Posterior vena cava (tissue), 2 donors: Measurements from ENCODE around the gene CADPS. TPM values are rescaled to one million over a fixed set of nuclear protein-coding genes. Genes with fewer than 3 reads are reported as not detected.

Source experiments
- DNase-seq: peaks from one replicate; pipeline ENCODE4 v3.0.0-alpha.2; 2020; ENCODE audit warnings: low spot score
- intact Hi-C, 2 donors: fragments of 100-400 bp; cut with DNase I; formaldehyde crosslinking; loops; one replicate each; pipeline versions ENCODE4 v1.14.1 to v1.14.2; 2022 to 2023
- total RNA-seq, 2 donors: library from RNA; stranded (reverse); fragmentation: NEBNext Ultra II Directional; extraction: Animal tissue kit (Norgen Biotek cat#: 25700); gene quantifications; one replicate each; pipeline ENCODE4 v1.2.1, GENCODE V29; 2021
- donor health status: DM: yes; HTN: yes; CAD: no.
- donor health status: DM: yes; HTN: yes; CAD: no.

The CADPS gene
- total RNA-seq, 2 donors from 2014 or later = 1.6 to 2.2 TPM

DNA sequence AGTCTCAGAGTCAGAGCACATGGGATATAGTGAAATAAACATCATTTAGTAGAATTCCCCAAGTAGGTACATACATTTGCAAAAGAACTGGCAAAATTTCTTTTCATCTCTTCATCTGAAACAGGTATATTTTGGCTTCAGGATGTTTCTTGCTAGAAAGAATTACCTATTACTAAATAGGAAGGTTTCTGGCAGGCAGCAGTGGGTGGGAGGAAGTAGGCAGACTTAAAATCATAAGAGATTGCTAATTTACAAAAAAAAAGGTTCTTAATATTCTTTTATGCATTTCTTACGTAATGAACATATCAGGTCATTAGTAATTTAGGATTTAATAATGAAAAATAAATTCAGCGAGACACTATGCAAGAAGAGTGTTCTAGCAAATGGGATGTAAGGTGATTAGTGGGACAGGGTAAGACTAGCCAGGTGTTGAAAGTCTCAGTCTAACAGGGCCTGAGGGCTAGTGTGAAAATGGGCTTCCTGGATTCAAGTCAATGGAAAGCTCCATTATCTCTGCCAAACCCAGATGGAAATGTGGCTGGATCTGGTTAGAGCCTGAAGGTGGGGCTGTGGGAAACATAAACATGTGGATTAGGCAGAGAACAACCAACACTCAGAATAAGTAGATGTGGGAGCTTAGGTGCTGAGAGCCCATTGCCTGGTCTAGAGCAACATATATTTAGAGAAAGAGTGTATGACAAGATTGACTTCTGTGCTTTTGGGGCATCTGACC lies 374.5 kb downstream of the CADPS start:
- DNase-seq = no peak
- intact Hi-C loops = no loop called here

DNA sequence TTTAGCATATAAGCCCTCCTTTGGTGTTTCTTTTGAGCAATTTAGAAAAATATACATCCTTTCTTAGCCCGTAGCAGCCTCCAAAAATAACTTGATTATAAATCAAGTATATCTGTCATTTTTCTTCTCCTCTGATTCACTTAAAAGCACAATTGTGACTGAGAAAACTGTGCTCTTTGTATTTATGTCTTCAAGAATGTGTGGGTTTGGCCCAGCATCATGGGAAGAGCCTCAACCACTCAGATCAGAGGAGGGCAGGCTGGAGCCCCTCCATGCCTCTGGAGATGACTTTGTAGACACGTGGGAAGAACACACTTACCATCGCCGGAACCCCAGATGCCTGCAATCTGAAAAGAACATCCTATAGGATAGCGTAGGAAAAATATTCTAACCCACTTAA lies 378.1 kb downstream of the CADPS start:
- no peak for DNase-seq
- intact Hi-C loops = no loop called here

DNA sequence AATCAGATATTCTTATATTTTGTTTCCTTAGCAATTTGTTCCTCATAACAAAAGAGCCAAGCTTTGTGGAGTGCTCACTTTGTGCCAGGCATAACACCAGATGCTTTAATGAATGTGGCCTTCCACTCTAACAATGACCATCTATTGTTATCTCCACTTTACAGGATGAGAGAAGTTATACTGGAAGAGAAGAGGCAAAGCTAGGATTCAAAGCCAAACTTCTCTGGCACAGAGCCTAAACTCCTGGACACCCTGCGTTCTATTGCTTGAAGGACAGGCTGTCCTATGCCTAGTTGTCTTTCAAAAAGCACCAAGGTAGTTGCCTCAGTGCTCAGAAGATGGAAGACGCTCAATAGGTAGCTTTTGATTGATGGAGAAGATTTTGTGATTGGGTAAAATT lies 378.7 kb downstream of the CADPS start:
- intact Hi-C loops = no loop called here
- no peak for DNase-seq

DNA sequence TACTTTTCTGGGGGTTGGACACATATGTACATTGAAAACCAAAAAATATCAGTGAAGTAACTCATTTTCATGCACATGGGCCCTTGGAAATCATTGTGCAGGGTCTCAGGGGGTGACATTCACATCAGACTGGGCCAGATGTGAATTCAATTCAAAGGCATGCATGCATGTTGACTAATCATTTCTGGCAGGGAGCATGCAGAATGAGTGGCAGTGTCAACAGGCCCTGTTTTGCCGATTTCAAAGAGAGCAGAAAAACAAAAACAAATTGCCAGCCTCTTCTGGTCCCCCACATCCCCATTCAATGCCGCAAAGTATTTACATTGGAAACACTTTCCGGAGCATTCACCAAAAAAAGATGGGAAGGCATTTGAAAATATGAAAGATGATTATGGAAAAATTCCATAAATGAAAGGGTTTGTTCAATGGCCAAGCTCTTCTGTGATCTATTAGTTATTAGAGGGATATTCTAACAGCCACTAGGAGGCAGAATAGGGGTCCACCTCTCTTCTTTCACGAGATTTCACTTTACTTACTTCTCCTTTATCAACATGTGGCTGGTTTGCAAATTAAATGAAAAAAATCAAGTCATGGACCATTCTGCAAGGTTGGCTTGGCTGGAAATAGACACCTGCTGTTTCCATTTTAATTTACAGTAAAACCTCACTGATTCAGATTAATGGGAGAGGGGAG lies 382.0 kb downstream of the CADPS start:
- intact Hi-C loops = no loop called here
- no peak for DNase-seq

DNA sequence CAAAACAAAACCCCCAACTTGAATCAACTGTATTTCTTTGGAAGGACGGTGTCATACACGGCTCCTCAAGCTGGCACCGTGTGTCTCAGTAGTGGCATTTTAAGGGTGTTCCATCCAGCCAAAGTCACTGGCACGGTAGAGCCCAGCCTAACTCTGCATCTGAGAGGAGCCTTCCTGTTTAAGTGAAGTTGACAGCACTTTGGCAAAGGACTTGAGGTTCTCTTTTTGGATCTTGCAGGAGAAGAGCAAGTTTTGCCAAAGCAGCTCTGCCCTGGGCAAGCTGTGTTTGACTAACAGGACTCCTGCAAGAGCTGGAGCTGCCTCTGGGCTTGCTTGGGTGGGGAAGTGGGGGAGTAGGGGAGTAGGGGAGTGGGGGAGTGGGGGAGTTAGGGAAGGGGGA lies 392.3 kb downstream of the CADPS start:
- DNase-seq = no peak
- intact Hi-C loops = no loop called here

DNA sequence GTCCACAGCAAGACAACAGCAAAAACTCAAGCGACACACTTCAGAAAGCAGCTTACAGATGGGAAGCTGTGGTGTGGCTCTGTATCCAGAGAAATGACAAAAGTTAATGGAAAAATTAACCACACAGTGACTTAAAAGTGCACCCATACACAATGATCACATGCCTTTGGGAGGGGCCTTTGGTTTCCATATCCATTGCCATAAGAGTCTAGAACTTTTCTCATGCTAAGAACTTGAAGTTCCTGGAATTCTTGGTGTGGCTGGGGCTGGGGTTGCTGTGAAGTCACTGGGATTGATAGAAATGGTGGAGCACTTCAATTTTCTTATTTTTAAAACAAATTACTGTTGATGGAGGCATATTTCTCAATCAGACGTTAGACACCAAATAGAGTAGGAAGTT lies 393.3 kb downstream of the CADPS start:
- no peak for DNase-seq

DNA sequence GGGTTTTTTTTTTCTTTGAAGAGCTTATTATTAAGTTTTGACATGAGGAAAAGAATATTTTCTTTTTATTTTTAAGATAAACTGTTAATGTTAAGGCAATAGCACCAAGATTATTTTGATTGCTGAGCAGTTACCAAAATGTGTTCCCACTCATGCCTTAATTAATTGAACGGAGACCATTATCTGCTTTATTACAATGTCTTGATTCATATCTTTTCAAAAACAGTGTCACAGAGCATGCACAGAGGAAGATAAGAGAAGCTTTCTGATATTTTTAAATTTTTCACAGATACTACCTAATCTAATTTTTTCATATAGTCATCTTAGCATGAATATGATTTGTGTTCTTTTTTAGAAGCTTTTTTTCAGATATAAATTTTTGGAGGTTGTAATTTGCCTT lies 395.2 kb downstream of the CADPS start:
- DNase-seq = no peak
- intact Hi-C loops = no loop called here

More for the DNA sequence above, 393.3 kb downstream of the CADPS start:
- intact Hi-C loops = no loop called here

DNA sequence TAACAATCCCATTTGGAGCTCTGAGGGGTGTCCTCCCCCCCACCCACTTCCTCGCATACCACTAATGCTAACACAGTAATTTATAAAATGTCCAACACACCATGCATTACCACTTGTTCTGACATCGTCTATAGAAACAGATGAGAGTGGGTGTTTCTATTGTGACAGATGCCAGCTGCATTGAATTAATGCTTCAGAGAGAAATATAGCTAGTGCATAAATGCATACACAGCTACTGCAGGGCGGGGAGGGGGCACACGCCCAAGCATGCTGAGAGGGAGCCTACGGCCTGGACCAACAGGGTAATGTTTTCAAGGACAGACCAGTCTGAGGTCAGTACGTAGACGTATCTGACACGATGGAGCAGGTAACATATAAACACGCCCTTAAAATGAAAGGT lies 395.9 kb downstream of the CADPS start:
- intact Hi-C loops = no loop called here

DNA sequence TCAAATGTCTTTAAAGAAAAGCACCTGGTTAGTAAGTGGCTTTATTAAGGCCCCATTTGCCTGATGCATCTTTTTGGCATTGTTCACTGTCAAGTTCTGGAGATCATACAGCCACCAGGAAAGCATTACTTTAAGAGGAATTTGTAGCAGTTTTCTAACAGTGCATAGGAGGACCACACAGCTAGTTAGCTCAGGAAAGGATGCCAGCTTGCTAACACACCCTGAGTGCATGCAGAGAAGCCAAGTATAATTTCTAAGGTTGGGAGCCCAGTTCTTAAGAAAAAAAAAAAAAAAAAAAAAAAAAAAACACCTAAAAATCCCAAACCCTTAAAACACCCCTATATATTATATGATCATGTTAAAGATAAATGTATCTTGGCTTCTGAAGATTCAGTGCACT lies 399.9 kb downstream of the CADPS start:
- no peak for DNase-seq
- intact Hi-C loops = no loop called here

More for the DNA sequence above, 395.9 kb downstream of the CADPS start:
- no peak for DNase-seq

DNA sequence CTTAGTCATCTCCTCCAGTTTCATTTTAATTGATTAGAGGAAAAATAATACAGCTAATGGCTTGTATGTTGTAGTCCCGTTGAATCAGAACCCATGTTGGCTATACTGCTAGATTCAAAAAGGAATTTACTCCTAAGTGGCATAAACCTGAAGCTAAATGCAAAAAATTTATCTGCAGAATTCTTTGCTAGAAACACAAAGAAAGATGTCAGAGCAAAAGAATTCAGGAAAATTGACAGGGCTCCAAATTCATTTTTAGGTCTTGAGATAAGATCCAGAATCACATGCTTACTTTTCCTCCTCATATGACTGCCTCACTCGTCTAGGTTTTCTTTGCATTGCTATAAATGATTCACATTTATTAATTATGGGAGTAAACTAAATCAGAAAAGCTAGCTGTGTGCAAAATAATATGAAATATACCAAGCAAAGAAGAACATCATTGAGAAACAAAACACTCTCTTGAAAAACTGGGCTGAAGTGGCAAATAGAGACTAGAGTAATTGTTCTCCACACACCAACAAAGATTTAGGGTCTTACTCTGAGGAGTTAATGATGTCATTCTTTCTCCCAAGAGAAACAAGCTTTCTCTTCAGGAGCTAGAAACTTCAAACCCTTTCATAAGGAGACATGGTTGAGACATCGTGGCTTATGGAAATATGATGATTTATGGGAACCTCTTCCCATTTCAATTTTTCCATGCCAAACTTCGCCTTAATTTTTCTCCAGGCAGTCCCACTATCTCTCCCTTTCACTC lies 407.1 kb downstream of the CADPS start:
- DNase-seq = no peak

DNA sequence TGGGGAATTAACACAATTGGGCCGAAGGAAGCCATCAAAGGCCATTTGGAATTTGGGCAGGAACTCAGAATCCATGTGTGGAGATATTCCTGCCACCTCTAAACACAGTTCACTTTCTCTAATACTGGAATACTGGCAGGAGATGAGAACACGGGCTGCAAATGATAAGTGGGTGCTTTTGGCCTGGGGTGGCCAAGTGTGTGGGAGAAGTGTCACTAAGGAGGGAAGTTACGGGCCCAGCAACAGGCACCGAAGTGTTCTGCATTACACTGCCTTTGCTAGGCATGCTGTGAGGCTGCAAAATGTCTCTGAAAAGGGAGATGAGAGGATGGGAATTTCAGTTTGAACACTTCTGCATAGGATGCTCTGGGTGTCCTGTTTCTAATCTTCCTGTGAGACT lies 412.4 kb downstream of the CADPS start:
- no peak for DNase-seq
- intact Hi-C loops = no loop called here

More for the DNA sequence above, 407.1 kb downstream of the CADPS start:
- intact Hi-C loops = no loop called here

DNA sequence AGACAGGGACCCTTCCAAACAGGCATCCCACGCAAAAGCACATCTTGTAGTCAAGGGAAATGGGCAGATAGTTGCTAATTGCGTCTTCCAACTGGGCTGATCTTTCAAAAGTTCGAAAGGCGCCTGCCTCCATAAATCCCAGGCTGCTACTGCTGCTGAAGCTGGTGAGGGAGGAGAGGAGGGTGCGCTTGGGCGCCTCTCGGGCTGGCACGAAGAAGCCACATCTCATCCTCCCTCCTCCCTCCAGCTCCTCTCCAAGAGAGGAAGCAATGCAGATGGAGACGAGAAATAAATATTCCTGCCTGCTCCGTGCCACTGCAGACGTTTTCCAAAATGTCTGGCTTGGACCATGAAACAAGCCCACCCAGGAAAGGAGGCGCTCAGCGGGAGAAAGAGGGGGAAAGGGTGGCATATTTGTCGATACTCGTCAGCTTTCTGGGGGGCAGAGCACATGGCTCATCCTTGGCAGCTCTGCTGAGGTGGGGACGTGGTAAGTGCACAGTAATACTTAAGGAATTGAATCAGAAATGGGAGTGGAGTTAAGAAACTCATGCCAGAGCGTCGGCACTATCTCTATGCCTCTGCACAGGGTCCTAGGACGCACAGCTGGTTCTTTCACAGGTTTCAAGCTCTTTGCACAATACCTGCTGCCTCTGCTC lies 413.0 kb downstream of the CADPS start:
- no peak for DNase-seq
- intact Hi-C loops = no loop called here

DNA sequence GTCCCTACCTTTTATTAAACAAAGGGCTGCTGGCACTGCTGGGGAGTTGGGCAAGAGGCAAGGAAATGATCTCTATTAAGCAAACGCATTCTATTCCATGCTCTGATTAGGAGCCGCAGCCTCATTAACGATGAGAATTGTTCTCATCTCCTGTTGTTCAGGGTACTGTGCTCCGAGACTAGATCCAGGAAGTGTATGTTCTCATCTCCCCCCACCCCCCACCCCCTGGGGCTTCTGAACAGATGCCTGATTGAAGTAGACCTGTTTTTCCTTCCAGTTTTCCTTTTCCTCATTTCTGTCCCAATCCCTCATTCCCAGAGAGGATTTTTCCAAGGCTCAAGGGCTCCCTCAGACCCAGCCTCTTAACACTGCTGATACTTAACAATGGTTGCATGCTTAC lies 420.3 kb downstream of the CADPS start:
- no peak for DNase-seq
- intact Hi-C loops = no loop called here

DNA sequence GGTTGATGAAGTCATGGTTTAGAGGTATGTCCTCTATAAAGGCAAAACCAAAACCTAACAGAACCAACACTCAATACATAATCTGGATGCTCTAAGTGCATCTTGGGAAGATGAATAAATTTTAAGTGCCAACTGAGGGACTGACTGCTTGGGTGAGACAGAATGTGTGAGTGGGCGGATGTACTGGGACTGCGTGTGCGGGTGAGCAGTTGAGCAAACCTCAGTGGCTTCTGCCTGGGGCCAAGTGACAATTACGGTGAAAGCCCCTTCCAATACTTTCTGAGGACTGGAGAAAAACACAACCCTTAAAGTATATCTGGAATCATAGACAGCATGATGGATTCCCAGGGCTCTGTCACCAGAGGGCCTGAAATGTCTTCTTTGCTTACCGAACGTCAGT lies 421.8 kb downstream of the CADPS start:
- no peak for DNase-seq
- intact Hi-C loops = no loop called here

DNA sequence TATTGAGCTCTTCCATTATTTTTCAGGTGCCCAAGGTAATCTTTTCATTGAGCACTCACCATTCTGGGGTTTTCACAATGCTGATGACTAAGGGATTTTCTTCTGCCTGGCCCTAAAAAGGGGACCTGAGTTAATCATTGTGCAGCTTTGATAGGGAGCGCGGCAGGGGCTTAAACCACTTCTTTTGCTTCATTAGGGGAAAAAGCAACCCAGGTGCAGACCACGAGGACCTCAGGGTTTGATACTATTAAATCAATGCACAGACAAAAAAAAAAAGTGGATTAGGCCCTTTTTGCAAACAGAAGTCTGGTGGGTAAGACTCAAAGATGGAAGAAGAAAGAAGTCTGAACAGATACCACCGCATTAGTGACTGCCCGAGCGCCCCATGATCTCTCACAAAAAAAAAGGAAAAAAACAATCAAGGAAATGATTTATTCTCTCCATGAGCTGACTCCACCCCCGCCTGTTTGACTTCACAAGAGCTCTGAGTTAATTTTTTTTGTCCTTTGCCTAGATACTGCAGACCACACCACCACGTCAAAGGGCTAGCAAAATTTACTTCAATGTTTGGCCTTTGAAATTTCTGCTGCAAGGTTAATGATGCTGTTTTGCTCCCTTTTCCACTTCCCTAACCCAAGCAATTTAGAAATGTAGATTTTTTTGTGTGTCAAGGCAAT lies 423.9 kb downstream of the CADPS start:
- intact Hi-C loops = no loop called here
- DNase-seq = no peak

DNA sequence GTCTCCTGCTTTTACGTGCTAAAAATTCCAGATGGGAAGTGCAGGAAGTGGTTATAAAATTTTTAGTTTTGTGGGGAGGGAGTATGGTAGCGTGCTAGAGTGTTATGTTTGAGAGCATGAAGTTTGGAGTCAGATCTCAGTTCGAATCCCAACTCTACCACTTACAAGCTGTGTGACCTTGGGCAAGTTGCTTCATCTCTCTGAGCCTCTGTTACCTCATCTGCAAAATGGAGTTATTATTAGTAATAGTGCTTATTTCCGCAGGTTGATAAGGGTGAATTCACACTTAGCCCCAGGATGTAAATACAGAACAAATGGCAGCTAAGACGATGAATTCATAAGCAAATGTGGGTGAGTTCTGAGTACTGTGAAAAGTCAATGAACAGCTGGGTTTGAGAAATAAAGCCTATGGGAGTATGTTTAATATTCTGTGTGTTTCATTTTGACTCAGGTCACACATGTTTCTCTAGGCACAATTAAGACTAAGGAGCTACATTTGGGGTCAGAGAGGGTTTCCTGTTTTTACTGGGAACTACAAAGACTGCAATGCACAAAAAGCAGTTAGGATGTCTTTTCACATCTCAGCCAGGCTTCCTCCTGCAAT lies 428.8 kb downstream of the CADPS start:
- intact Hi-C loops = no loop called here
- DNase-seq = no peak

DNA sequence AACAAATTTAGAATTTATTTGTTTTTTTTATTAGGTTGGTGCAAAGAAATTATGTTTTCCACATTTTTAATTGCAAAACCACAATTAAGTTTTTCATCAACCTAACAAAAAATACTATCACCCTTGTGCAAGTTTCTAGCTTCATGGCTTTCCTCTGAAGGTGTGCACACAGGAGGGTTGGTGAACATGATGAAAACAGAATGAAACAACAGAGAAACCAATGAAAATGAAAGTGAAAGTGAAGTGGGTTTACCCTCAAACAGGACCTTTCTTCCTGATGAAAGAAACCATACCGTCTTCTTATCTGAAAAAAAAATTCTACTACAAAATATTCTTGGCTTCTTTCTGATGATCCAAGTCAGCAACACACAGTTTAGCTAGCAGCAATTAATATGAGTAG lies 429.9 kb downstream of the CADPS start:
- intact Hi-C loops = no loop called here

DNA sequence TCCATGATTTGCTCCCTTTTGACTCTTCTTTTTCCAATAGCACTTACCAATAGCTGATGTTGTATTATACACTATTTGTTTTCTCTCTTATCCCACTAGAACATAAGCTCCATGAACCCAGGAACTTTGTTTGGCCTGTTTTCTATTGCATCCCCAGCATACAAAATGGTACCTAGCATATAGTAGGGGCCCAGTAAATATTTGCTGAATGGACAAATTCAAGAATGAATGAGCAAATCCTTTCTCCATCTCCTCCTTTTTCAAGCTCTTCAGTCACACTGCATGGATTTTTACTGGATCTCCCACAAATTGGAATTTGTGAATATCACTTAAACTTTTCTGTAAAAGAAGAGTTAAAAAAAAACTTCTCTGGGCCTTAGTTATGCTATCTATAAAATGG lies 435.2 kb downstream of the CADPS start:
- intact Hi-C loops = no loop called here
- no peak for DNase-seq

More for the DNA sequence above, 429.9 kb downstream of the CADPS start:
- DNase-seq = no peak
